HepG2 (cell line): ENCODE measurements around the gene SEH1L. TPM values are rescaled to one million over a fixed set of nuclear protein-coding genes. Genes with fewer than 3 reads are reported as not detected.
A peak's percentile ranks its signal among the peaks of the same experiment; 100 is the strongest.

Source experiments
- ARHGAP35 ChIP-seq: sonication (generic); formaldehyde crosslinking; IDR thresholded peaks from 2 replicates; pipeline ENCODE4 v1.9.0; 2022; ENCODE audit warnings: mild to moderate bottlenecking, inconsistent platforms, moderate library complexity, missing genetic modification reagents, borderline replicate concordance
- ATF5 ChIP-seq: sonication (generic); formaldehyde crosslinking; IDR thresholded peaks from 2 replicates; pipeline ENCODE4 v1.4.0; 2020; ENCODE audit warnings: mild to moderate bottlenecking, low read depth, missing genetic modification reagents
- DR1 ChIP-seq: sonication (generic); formaldehyde crosslinking; IDR thresholded peaks from 2 replicates; pipeline ENCODE4 v1.8.0; 2021; ENCODE audit warnings: mild to moderate bottlenecking, missing genetic modification reagents, inconsistent platforms
- FOSL1 ChIP-seq: sonication (generic); formaldehyde crosslinking; IDR thresholded peaks from 2 replicates; pipeline ENCODE4 v1.9.0; 2021; ENCODE audit warnings: missing genetic modification reagents, borderline replicate concordance
- GATA4 ChIP-seq: sonication (generic); IDR thresholded peaks from 2 replicates; pipeline ENCODE4 v1.6.1; 2016; ENCODE audit warnings: antibody characterized with exemption, low read depth, borderline replicate concordance
- GFI1 ChIP-seq: sonication (generic); formaldehyde crosslinking; IDR thresholded peaks from 2 replicates; pipeline ENCODE4 v1.5.0; 2020; ENCODE audit warnings: missing genetic modification reagents, mild to moderate bottlenecking, borderline replicate concordance
- GRHL1 ChIP-seq: sonication (generic); formaldehyde crosslinking; conservative IDR thresholded peaks from 2 replicates; pipeline ENCODE4 v1.8.0; 2022; ENCODE audit warnings: missing genetic modification reagents
- JDP2 ChIP-seq: sonication (generic); formaldehyde crosslinking; IDR thresholded peaks from 2 replicates; pipeline ENCODE4 v1.8.1; 2022; ENCODE audit warnings: missing genetic modification reagents, borderline replicate concordance
- KAT2B ChIP-seq: fragments of 150-350 bp; IDR thresholded peaks from 2 replicates; pipeline ENCODE4 v1.6.1; 2014; ENCODE audit warnings: low read depth, low read length, borderline replicate concordance
- KMT2B ChIP-seq: IDR thresholded peaks from 2 replicates; pipeline ENCODE4 v1.6.1; 2016; ENCODE audit warnings: missing genetic modification reagents, missing compliant biosample characterization
- MED8 ChIP-seq: sonication (generic); formaldehyde crosslinking; IDR thresholded peaks from 2 replicates; pipeline ENCODE4 v1.8.1; 2023; ENCODE audit warnings: mild to moderate bottlenecking, missing genetic modification reagents; ENCODE audit not compliant: insufficient replicate concordance
- REPIN1 ChIP-seq: sonication (generic); formaldehyde crosslinking; IDR thresholded peaks from 2 replicates; pipeline ENCODE4 v1.8.0; 2022; ENCODE audit warnings: missing genetic modification reagents, low read depth, mild to moderate bottlenecking, borderline replicate concordance
- REST ChIP-seq, 2 experiments: IDR thresholded peaks; 2 replicates each; pipeline ENCODE4 v1.6.1; 2011 to 2012; ENCODE audit warnings: low read length in 2 of 2, borderline replicate concordance in 1 of 2, low read depth in 1 of 2, mild to moderate bottlenecking in 1 of 2, moderate library complexity in 1 of 2
- SALL2 ChIP-seq: sonication (generic); formaldehyde crosslinking; IDR thresholded peaks from 2 replicates; pipeline ENCODE4 v1.8.1; 2023; ENCODE audit warnings: mild to moderate bottlenecking, missing genetic modification reagents, inconsistent platforms
- SNAPC2 ChIP-seq: sonication (generic); formaldehyde crosslinking; IDR thresholded peaks from 2 replicates; pipeline ENCODE4 v1.8.1; 2022; ENCODE audit warnings: mild to moderate bottlenecking, missing genetic modification reagents
- SP4 ChIP-seq: sonication (generic); formaldehyde crosslinking; IDR thresholded peaks from 2 replicates; pipeline ENCODE4 v1.8.1; 2023; ENCODE audit warnings: mild to moderate bottlenecking, missing genetic modification reagents
- ZFP90 ChIP-seq: sonication (generic); formaldehyde crosslinking; IDR thresholded peaks from 2 replicates; pipeline ENCODE4 v1.8.0; 2022; ENCODE audit warnings: missing genetic modification reagents, mild to moderate bottlenecking, inconsistent platforms, borderline replicate concordance
- ZFYVE20 ChIP-seq: sonication (generic); formaldehyde crosslinking; IDR thresholded peaks from 2 replicates; pipeline ENCODE4 v1.8.0; 2023; ENCODE audit warnings: low read depth, mild to moderate bottlenecking, moderate library complexity, missing genetic modification reagents, borderline replicate concordance
- ZNF234 ChIP-seq: sonication (generic); formaldehyde crosslinking; conservative IDR thresholded peaks from 2 replicates; pipeline ENCODE4 v1.5.1; 2020; ENCODE audit warnings: mild to moderate bottlenecking, missing genetic modification reagents
- ZNF782 ChIP-seq: sonication (generic); formaldehyde crosslinking; IDR thresholded peaks from 2 replicates; pipeline ENCODE4 v1.4.0; 2020; ENCODE audit warnings: missing genetic modification reagents, mild to moderate bottlenecking, borderline replicate concordance
- polyA plus RNA-seq, 8 experiments: library from polyadenylated mRNA; depleted of rRNA in 3 of 8; stranded (reverse) in 7 of 8; unstranded in 1 of 8; fragments of >200 nt; fragmentation: Illumina TruSeq in 4 of 8; extraction: Trizol in 4 of 8; gene quantifications; 2 replicates each; pipeline versions ENCODE4 v1.2.1 to v1.2.3, GENCODE V29; 2011 to 2016; ENCODE audit warnings: low read depth in 4 of 8, missing spikeins in 1 of 8, mixed read lengths in 1 of 8; ENCODE audit not compliant: insufficient read depth in 1 of 8
- total RNA-seq, 5 experiments: library from RNA; depleted of rRNA; stranded (reverse); fragments of >200 nt; fragmentation: Illumina TruSeq; extraction: Trizol; gene quantifications; 2 replicates each; pipeline ENCODE4 v1.2.3, GENCODE V29; 2016; ENCODE audit warnings: low read depth in 1 of 5

SEH1L gene
- total and polyA plus RNA-seq, 2 of the 13 experiments (the other 11 are each of a cell fraction or from before 2014, with no cell fraction given) = 59.6 to 63.5 TPM

DNA sequence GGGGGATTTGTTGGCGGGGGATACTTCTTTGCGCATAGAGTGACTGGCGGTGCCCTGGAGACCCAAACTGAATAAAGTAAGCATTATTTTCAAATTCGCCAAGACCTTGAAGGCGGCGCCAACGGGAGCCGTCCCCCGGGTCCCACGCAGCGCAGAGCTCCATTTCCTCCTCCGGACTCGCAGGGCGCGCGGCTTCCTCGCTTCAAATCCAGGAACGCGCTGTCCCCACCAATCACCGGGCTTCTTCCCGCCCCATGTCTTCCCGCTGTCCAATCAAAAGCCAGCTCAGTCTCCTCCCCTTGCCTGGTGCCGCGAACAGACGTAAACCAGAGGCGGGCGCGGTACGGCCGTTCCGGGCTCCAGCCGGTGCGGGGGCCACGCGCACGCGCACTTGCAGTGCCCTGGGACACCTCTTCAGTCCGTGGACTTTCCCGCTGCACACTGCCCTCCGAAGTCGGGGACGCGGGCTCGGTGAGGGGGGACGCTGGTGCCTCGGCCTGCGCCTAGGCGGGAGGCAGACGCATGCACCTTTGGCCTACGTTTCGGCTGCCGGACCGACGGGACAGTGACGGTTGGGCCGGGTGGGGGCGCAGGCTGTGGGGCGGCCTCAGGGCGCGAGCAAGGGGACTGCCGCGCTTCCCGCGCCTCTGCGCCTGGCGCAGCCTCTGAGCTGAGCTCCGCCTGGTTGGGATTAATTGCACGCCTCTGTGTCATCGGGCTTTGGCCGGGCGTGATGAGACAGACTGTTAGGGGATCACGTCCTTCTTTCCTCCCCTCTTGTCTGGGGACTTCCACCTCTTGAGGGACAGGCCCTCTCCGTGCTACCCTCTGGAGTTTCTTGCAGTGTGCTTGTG is 43.4 kb downstream of the SEH1L start, which contains the start of gene CEP192 (continued):
- peak; percentile 88 for TF ChIP-seq SP4
- TF ChIP-seq KMT2B = peak; percentile 89
- no peak for TF ChIP-seq GRHL1 (CRISPR knock-in tag)
- peak; percentile 94; the same call in 1 of the 2 replicates for TF ChIP-seq ARHGAP35 (CRISPR knock-in tag)
- TF ChIP-seq REST (IDR thresholded peaks at IDR 0.05; ENCODE audit: borderline replicate concordance in 1 of 2, low read depth in 1 of 2, low read length in 2 of 2) = no peak
- no peak for TF ChIP-seq ATF5 (CRISPR knock-in tag)
- TF ChIP-seq ZNF234 (CRISPR knock-in tag) = 0 out of 2 replicates have a peak, but pooled peaks have one; percentile 47
- peak; percentile 89; the same call in 1 of the 2 replicates for TF ChIP-seq REPIN1 (CRISPR knock-in tag)
- TF ChIP-seq DR1 (CRISPR knock-in tag) = peak; percentile 69
- peak; percentile 22; the same call in 1 of the 2 replicates for TF ChIP-seq ZFYVE20 (CRISPR knock-in tag)
- TF ChIP-seq KAT2B = no peak
- TF ChIP-seq SALL2 (CRISPR knock-in tag) = peak; percentile 95
- peak; percentile 62; the same call in 1 of the 2 replicates for TF ChIP-seq FOSL1
- peak; percentile 64; the same call in 1 of the 2 replicates for TF ChIP-seq SNAPC2 (CRISPR knock-in tag)
- TF ChIP-seq JDP2 (CRISPR knock-in tag) = no peak
- TF ChIP-seq MED8 (CRISPR knock-in tag) = peak; percentile 77
- TF ChIP-seq ZFP90 (CRISPR knock-in tag) = peak; percentile 88
- peak; percentile 60; the same call in 1 of the 2 replicates for TF ChIP-seq GATA4
- TF ChIP-seq GFI1 (CRISPR knock-in tag) = peak; percentile 6; the same call in 1 of the 2 replicates
- peak; percentile 87; the same call in 1 of the 2 replicates for TF ChIP-seq ZNF782 (CRISPR knock-in tag)
